NCI-H1105 (cell line): ENCODE measurements around the gene FOXN1.

Source experiments
- DNase-seq: peaks from one replicate; lab custom pipeline; 2025; lab: John Stamatoyannopoulos, UW

The FOXN1 gene

DNA sequence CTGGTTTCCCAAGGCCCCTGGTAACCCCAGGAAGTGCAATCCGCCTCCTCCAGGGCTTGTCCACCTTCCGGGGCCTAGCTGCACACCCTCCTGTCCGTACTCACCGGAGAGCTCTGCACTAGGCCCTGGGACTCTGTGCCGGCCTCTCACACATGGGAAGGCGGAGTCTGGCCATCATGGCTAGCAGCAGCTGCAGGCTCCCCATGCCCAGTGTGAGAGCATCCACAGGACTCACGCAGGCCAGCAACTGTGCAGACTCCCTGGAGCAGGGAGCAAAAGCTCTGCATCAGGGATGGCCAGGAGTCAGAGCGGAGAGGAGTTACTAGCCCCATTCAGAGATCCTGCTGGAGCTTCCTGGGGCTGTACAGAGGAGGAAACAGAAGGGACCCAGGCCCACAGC is 20.2 kb downstream of the FOXN1 start:
- no peak for DNase-seq

DNA sequence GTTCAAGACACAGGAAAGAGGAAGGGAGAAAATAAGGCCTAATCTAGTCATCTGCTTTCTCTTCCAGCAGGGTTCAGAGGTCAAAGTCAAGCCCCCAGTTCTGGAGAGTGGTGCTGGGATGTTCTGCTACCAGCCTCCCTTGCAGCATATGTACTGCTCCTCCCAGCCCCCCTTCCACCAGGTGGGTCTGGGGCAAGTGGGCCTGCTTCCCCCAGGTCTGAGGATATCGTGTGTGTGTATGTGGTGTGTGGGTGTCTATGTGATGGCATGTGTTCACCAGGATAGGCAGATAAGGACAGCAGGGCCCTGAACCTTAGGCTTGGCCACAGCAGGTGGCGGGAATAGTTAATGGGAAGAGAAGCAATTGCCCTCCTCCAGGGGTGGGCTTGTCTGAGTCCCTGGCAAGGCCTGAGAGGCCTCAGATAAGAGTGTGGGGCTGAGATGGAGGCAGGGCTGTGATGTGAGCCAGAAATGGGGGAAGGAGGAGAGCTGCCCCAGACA is 21.1 kb downstream of the FOXN1 start:
- DNase-seq, result no peak

DNA sequence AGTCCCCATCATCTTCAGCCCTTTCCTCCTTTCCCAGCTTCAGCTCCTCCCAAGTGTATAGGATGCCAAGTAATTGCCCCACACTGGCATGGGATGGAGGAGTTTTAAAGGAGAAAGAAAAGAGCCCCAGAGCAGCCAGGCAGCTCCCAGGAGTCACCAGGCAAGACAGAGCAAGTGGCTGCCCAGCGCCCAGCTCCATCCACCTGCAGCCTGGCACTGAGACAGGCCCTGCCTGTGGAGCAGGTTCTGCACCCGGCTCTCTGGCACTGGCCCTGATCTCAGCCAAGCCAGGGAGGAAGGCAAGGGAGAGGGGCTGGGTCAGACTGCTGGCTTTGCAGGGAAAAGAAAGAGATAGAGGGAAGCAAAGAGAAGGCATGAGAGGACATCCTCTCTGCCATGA is 21.7 kb downstream of the FOXN1 start:
- DNase-seq, result no peak

DNA sequence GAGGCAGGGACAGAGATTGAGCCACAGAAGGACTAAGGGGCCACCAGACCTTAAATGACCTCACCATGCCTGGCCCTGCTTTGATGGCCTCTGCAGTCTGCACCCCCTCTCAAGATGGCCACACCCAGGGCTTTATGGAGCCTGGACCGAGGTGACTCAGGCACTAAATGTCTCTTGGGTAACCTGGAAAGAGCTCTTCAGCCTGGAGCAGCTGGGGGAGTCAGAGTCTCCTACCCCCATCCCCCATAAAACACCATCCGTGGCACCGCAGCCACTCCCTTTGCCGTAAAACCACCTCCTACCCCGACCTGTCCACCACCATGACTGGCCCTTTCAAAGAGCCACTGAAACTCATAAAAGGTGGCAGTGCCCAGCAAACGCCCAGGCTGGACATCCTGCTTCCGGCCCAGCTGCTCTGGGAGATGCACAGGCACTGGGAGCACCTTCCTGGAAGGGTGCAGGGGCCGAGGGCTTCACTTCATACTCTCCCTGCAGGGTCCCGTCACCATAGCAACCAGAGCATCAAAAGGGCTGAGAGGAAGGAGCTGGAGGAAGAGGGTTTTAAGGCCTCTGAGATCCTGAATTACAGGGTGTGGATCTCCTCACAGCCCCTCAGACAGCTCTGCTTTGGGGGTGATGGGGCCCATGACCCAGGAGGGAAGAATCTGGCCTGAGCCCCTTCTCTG is 22.3 kb downstream of the FOXN1 start:
- no peak for DNase-seq

DNA sequence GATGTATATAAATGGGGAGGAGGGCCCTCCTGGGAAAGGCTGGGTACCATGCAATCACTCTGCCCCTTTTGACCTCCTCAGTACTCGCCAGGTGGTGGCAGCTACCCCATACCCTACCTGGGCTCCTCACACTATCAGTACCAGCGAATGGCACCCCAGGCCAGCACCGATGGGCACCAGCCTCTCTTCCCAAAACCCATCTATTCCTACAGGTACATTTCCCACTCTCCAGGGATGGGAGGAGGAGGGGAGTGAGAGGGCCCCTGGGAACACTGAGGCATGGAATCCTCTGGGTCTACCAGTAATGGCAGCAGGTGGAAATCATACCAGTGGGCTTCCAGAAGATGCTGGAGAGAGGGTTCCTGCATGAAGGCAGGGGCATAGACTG is 22.9 kb downstream of the FOXN1 start:
- no peak for DNase-seq

DNA sequence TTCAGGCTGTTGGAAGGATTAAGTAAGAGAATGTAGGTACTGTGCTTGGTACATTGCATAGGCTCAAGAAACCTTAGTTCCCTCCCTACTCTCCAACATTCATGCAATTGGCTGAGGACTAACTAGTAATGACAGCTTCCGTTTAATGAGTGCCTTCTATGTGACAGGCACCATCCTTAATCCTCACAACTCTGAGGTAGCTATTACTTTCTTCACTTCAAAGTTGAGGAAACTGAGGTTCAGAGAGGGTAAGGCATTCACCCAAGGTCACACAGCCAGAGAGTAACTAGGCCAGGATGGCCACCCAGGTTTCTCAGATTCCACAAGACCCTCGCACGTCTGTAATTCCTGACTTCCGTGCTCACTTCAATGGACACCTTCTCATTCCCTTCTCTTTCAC is 24.1 kb downstream of the FOXN1 start:
- no peak for DNase-seq

DNA sequence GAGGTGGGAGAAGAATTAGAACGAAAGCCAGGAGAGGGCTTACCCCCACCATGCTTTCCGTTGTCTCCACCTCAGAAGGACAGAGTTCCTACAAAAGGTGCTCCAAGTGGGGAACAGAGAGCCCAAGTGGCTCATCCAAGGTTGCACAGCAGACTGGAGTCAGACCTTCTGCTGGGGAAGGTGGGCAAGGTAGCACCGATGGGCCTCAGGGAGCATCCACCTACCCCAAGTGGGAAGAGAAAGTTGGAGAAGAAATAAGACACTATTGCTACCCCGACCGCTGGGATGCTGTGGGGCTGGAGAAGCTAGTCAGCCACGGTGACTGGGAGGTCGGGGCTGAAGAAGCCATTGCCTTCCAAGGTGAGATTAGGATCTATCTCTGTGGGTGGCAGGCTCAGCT is 24.8 kb downstream of the FOXN1 start:
- no peak for DNase-seq

DNA sequence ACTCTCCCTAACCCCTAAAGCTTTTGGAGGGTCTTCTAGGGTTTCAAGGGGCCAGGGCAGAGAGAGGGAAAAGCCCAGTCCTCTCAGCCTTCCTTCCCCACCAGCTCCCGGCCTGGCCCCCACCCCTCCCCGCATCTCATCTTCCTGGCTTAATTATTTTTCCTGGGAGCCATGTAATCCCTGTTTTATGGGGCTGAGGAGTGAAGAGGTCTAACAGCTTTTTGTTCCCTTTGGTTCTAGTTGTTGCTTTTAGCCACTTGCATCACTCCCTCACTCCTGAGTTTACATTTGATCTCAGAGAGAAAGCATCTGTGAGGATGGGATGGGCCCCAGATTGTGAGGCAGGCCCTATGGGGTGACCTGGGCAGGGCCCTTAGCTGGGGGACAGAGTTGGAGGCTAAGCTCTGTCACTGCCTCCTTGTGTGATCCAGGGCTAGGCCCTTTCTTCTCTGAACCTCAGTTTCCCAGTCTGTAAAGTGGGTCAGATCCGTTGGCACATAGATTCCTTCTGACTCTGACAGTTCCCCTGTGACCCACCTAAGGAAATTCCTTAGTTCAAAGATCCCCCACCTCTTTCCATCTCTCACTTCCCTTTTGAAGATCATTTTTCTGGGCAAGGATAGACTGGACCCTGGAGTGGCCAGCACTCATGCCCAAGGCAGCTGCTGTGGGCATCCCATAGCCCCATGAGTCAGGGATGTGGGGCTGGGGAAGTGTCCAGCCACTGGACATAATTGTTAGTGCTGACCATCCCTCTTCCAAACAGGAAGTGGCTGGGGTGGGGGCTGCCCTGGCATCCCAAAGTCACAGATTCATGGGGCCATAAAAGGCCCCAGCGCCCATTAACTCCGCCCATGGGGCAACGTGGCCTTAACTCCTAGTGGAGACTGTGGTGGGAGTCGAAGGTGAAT is 26.2 kb downstream of the FOXN1 start:
- no peak for DNase-seq

DNA sequence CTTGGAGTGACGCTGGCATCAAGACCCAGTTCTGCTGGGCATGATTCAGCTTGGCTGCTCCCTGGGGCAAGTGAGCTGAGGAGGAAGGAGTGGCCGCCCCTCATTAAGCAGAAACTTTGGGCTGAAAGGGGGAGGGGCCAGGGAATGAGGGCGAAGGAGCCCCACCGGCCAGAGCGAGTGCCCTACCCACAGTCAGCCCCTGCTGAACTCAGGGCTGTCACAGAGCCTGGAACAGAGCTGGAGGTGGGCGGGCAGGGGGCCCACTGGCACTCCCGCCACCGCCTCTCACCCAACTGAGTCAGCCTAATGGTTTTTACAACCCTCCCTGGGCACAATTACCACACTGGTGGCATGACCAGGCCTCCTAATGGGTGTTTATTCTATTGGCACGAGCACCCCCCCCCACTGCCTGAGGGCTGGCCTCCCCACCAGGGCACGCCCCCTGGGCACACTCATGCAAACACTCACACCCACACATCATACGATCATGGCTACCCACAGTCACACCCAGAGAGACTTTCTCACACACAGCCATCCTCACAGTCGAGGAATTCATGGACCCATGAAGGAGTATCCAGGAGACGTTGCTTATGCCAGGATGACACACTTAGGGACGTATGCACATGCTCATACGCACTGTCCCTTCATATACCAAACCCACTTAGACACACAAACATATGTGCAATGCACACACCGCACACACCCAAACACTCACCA is 27.1 kb downstream of the FOXN1 start:
- no peak for DNase-seq

DNA sequence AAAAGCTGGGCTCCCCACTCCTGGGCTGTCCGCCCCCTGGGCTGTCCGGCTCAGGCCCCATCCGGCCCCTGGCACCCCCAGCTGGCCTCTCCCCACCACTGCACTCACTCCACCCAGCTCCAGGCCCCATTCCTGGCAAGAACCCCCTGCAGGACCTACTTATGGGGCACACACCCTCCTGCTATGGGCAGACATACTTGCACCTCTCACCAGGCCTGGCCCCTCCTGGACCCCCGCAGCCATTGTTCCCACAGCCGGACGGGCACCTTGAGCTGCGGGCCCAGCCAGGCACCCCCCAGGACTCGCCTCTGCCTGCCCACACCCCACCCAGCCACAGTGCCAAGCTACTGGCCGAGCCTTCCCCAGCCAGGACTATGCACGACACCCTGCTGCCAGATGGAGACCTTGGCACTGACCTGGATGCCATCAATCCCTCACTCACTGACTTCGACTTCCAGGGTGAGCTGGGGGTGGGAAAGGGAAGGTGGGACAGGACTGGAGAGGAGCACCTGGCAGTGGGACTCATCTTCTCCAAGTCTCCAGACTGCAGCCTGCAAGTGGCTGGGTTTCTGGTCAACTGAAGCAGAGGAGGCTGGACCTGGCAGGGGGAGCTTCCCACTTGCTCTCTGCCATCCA is 28.7 kb downstream of the FOXN1 start:
- DNase-seq, result no peak

DNA sequence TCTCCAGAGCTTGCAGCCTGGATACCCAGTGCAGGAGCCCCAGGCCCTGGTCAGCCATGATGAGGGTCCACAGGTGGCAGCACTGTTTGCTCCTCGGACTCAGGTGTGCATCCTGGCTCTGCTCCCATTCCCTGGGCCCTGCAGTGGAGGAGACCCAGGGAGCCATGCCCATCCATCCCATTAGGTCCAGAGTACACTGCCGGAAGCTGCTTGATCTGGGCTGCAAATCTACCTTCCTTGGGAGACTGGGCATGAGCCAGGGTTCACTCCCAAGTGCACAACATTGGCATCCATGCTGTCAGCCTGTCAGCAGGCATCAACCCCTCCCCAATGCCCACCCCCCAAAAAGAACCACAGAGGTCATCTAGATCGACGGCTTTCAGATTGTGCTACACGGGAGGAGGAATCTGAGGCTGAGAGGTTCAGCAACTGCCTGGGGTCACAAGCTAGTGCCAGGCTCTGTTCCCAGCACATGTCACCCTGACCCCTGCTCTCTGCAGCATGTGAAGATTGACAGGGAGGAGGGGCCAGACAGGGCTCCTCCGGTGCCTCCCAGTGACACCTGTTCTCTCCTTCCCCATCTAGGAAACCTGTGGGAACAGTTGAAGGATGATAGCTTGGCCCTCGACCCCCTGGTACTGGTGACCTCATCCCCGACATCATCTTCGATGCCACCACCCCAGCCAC is 30.5 kb downstream of the FOXN1 start:
- DNase-seq, result no peak

DNA sequence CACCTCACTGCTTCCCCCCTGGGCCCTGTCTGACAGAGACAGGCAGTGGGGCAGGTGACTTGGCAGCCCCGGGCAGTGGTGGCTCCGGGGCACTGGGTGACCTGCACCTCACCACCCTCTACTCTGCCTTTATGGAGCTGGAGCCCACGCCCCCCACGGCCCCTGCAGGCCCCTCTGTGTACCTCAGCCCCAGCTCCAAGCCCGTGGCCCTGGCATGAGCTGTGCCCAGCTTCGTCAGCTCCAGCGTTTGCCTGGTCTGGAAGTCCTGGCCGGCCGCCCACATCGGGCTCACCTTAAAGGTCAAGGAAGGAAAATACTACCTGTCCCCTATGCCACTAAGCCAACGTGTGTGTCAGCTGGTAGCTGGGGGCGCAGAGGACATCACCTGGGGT is 31.1 kb downstream of the FOXN1 start:
- DNase-seq, result no peak

DNA sequence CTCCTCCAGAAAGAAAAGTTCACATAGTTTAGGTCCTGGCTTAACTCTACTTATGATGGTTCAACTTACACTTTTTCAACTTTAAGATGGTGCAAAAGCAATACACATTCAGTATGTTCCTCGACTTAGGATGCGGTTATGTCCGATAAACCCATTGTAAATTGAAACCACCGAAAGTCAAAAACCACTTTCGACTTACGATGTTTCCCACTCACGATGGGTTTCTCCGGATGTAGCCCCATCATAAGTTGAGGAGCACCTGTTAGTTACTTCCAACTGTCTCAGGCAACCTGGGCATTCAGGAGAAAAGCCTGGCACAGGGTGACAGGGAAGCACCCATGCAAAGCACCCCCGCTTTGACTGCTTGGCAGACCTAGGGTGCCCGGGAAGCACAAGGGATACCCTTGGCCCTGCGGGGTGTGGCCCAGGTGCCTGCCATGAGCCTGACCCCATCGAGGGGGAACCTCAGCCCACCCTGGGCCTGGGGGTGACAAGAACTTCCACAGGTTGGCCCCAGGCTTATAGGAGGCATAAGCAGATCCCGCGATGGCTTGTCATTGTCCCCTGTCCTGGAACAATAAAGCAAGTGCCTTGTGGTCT is 32.2 kb downstream of the FOXN1 start:
- DNase-seq, result no peak

DNA sequence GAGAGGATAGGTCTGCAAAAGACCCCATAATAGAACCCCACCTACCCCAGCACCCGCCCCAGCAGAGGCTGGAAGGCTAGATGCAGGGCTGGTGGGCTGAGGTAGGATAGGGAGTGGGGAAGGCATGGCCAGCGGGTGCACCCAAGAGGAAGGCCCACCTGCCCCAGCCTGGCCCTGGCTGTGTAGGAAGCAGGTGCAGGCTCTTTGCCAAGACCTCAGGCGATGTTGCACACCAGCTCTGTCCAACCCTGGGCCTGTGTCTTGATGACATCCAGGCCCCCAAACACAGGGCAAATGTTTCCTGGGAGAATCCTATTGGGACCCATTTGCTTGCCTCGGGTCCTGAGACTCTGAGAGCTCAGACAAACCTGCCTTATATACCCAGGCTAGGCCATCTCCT is 34.1 kb downstream of the FOXN1 start:
- DNase-seq, result no peak

DNA sequence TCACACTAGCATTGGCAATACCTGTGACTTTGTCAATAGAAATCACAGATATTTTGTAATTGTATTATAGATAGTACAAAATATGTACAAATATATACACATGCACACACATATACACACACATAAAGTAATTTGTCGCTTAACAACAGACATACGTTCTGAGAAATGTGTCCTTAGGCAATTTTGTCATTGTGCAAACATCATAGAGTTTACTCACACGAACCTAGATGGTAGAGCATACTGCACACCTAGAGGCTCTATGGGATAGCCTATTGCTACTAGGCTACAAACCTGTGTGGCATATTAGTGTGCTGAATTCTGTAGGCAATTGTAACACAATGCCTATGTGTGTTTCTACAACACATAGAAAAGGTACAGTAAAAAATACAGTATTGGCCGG is 35.3 kb downstream of the FOXN1 start:
- no peak for DNase-seq

DNA sequence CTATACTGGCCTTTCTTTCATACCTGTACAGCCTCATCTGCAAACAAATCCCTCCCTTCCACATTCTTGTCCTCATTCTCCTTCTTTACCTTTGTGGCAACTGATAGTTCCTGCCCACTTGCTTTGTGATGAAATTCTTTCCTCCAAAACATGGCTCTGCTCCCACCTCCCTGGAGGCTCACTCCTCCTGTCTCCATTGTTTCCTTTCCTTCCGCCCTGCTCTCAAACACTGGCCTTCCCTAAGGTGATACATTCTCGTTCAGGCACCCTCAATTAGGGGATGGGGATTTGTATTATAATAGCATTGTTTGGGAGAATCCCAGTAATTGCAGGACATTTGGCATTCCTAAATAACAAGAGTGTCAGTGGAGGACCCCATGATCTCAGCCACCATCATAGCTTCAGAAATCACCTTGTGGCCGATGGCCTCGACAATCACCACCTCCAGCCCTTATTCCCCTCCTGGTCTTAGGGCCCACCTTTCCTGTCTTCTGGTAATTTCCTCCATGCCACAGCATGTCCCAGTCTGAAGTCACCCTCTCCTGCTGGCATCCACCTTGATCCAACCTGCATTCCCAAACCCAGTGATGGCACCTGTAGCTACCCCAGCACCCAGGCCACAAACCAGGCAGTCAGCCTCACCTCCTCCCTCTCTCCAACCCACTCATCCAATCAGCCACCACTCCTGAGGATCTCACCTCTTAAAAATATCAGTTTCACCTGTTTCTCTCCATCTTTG is 38.4 kb downstream of the FOXN1 start:
- no peak for DNase-seq

DNA sequence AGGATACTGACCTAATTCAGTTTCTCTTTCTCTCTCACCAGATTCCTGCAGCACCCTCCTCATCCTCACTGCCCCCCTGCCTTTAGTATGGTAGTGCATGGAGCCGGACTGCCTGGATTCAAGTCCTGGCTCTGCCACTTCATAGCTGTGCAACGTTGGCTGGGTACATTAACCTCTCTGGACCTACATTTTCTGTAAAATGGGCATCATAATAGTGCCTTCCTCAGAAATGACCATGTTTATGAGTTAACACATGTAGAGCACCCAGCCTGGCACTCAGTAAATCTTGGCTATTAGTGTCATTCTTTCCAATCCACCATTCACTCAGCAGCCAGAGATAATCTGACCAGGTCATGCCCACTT is 39.0 kb downstream of the FOXN1 start:
- DNase-seq, result no peak

DNA sequence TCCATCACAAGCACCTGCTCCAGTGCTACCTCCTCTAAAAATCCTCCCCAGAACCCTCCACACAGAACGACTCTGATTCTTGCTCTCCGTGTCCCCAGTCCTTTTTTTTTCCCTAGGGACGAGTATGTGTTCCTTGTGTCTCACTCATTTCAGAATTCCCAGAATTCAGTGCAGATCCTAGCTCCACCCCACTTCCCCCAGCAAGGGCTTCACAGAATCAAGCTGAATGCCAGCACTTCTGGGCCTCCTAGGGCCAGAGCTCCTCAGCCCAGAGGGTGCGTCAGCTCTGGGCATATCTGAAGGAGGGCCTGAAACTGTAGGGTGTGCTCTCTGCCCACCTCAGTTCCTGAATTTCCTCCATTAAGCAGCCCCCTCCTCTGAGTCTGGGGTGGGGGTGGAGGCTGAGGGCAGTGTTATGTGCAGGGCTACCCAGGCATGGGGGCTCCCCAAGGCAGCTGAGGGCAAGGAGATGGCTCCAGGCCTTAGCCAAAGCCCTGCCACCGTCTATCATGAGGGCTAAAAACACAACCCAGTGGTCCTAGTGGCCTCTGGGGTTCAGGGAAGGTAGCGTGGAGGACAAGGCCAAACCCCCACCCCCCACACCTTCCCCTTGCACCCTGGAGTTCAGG is 39.8 kb downstream of the FOXN1 start:
- no peak for DNase-seq

DNA sequence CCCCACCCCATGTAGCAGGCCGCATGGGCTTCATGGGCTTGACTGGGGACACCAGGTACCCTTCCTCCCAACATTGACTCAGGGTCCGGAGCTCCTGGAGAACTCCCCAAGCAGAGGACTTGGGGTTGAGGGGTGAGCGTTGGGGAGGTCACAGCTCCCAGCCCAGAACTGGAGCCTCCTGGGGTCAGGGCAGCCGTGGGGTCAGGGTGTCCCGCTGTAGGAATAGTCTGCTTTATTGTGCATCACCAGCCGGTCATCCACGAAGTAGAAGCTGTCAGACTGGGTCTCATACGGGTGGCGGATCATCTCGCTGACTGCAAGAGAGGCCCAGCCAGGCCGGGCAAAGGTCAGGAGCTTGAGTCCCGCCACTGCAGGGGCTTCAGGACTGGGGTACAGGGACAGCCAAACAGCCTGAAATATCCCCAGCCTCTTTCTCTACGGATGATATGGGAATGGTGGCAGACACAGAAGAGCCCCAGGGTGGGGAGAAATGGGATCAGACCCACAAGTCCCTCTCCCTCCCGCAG is 41.0 kb downstream of the FOXN1 start:
- DNase-seq, result no peak
